Measurements from ENCODE around the gene CASQ1.
A peak's percentile ranks its signal among the peaks of the same experiment; 100 is the strongest.

- TF ChIP-seq CTCF (IDR thresholded peaks at IDR 0.05; ENCODE audit: low read depth, low read length), result peak; percentile 98
- no peak for TF ChIP-seq EZH2phosphoT487 (IDR thresholded peaks at IDR 0.05; ENCODE audit: low read depth)
Observed at GRCh38 chr1:160193091-160193819, 2.9 kb downstream of the CASQ1 start.
